NT2/D1 (cell line): ENCODE results near the gene TMED3.

Experiments
- DNase-seq: peaks from one replicate; pipeline ENCODE4 v3.0.0-alpha.2; 2011; ENCODE audit warnings: low read depth, low spot score
- H3K27me3 ChIP-seq: 2 replicates; pipeline ENCODE4 v1.6.0; 2011; ENCODE audit warnings: mild to moderate bottlenecking; ENCODE audit not compliant: insufficient read length, insufficient read depth
- H3K36me3 ChIP-seq: 2 replicates; pipeline ENCODE4 v1.6.1; 2011; ENCODE audit warnings: mild to moderate bottlenecking, low read length, mixed read lengths; ENCODE audit not compliant: insufficient read depth, insufficient read length
- H3K4me1 ChIP-seq: 2 replicates; pipeline ENCODE4 v1.5.1; 2011; ENCODE audit not compliant: insufficient read depth, insufficient read length
- H3K4me3 ChIP-seq: 2 replicates; pipeline ENCODE4 v1.5.1; 2011; ENCODE audit warnings: low read depth; ENCODE audit not compliant: insufficient read length
- H3K9ac ChIP-seq: 2 replicates; pipeline ENCODE4 v1.6.0; 2011; ENCODE audit warnings: low read depth; ENCODE audit not compliant: insufficient read length
- H3K9me3 ChIP-seq: 2 replicates; pipeline ENCODE4 v1.5.1; 2011; ENCODE audit warnings: mild to moderate bottlenecking, low read length; ENCODE audit not compliant: insufficient read depth
- SUZ12 ChIP-seq: IDR thresholded peaks from 2 replicates; pipeline ENCODE4 v1.6.1; 2011; ENCODE audit not compliant: insufficient read length, insufficient read depth; ENCODE audit errors: extremely low read depth
- YY1 ChIP-seq: IDR thresholded peaks from 2 replicates; pipeline ENCODE4 v1.6.1; 2011; ENCODE audit not compliant: insufficient read length, insufficient read depth
- ZNF274 ChIP-seq: IDR thresholded peaks from 2 replicates; pipeline ENCODE4 v1.6.1; 2011; ENCODE audit warnings: mild to moderate bottlenecking, low read depth, low read length

TMED3 gene

DNA sequence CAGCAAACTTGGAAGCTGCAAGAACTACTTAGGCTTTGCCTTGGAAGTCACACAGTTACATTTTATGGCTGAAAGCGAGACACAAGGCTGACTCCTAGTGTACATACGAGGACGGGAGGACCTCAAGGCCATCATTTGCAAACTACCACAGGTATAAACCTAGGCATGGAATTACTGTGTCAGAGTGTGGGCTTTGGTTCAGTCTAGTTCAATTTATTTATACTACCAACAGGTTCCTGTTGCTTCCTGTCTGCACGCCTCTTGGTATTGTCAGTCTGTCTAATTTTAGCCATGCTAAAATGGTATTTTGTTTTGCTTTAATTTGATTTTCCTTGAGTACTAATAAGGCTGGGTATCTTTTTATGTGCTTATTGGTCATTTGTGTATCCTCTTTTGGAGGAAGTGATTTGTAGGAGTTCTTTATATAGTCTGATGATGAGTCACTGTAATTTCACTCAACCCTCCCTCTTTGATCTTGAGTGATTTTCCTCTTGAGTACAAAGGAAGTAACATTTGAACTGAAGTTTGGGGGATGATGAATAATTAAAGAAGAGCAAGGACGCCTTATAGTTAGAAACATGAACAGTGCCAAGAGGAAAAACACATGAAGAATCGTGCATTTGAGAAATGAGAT is 20.2 kb upstream of the TMED3 start:
- Histone ChIP-seq H3K4me1 (no peaks in the 10 kb centered on the region), H3K36me3 (no peaks in the 10 kb centered on the region), H3K27me3 (peaks cover 10% of the 10 kb centered on the region), H3K4me3 (no peak overlapping the region), H3K9me3 (no peaks in the 10 kb centered on the region), H3K9ac (no peak overlapping the region)
- no peak for TF ChIP-seq YY1
- no peak for TF ChIP-seq SUZ12
- no peak for TF ChIP-seq ZNF274
- DNase-seq = no peak

- no peaks in the 10 kb centered on the region for H3K9me3 ChIP-seq
- TF ChIP-seq ZNF274 (no peak), YY1 (no peak), SUZ12 (no peak)
- H3K4me3 ChIP-seq = no peak overlapping the region
- no peak overlapping the region for H3K9ac ChIP-seq
- DNase-seq = no peak
- no peaks in the 10 kb centered on the region for H3K4me1 ChIP-seq
- no peaks in the 10 kb centered on the region for H3K36me3 ChIP-seq
- peaks cover under 1% of the 10 kb centered on the region for H3K27me3 ChIP-seq
Observed at GRCh38 chr15:79292011-79292410, 18.9 kb upstream of the TMED3 start.

GRCh38 chr15:79294075-79294474 is 16.8 kb upstream of the TMED3 start:
- Histone ChIP-seq H3K36me3 (no peaks in the 10 kb centered on the region), H3K9ac (no peak overlapping the region), H3K4me1 (no peaks in the 10 kb centered on the region), H3K9me3 (no peaks in the 10 kb centered on the region), H3K4me3 (no peak overlapping the region), H3K27me3 (no peaks in the 10 kb centered on the region)
- no peak for TF ChIP-seq ZNF274
- TF ChIP-seq YY1 = no peak
- TF ChIP-seq SUZ12 = no peak
- DNase-seq = no peak

DNA sequence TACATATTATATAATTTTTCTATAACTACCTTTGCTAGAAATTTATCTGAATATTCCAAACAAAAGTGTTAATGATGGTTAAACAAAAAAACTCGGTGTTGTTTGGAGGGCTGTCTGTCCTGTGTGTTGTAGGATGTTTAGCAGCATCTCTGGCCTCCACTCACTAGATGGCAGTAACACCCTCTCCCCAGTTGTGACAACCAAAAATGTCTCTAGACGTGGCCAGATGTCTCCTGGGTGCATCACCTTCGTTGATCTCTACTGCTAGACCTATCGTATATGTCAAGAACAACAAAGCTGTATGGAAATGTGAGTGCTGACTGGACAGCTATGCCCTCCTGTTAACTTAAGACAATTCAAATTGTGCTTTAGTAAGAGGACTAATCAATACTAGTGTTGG is 14.3 kb upstream of the TMED3 start:
- no peaks in the 10 kb centered on the region for H3K4me1 ChIP-seq
- no peak overlapping the region for H3K9ac ChIP-seq
- no peak for DNase-seq
- no peak overlapping the region for H3K4me3 ChIP-seq
- H3K27me3 ChIP-seq = no peaks in the 10 kb centered on the region
- H3K9me3 ChIP-seq = no peaks in the 10 kb centered on the region
- no peak for TF ChIP-seq SUZ12
- no peak for TF ChIP-seq YY1
- no peak for TF ChIP-seq ZNF274
- H3K36me3 ChIP-seq = no peaks in the 10 kb centered on the region

DNA sequence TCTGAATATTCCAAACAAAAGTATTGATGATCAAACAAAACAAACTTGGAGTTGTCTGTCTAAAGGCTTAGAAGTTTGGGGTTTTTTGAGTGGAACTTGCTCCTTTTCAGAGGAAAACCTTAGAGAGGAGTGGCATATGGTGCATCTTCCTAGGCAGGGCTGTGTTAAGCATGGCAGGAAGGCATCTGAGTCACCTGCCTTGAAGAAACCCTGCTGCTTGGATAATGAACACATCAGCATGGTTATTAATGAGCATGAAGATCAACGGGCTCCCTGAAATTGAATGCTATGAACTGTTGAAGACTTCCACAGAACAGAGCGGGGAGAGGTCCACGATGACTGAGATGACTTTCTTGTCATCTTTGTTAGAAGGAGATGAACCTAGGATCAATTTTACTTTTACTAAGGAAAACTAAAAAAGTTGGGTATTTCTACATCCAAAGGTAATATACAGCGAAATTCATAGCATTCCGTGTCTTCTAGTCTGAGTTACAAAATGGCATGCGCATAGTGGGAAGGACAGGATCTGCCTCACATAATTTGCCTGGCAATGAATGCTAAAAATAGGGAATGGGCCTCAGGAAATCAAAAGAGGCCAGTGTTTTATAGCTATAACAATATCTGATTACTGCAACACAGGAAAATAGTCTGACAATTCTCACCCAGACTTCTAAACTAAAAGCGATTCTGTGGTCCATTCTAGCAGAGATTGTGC is 11.6 kb upstream of the TMED3 start:
- no peak overlapping the region for H3K9ac ChIP-seq
- no peaks in the 10 kb centered on the region for H3K9me3 ChIP-seq
- no peaks in the 10 kb centered on the region for H3K27me3 ChIP-seq
- TF ChIP-seq YY1 (no peak), ZNF274 (no peak), SUZ12 (no peak)
- H3K36me3 ChIP-seq = no peaks in the 10 kb centered on the region
- H3K4me3 ChIP-seq = no peak overlapping the region
- DNase-seq = no peak
- H3K4me1 ChIP-seq = no peaks in the 10 kb centered on the region

- DNase-seq = no peak
- H3K4me1 ChIP-seq = no peaks in the 10 kb centered on the region
- H3K36me3 ChIP-seq = no peaks in the 10 kb centered on the region
- no peaks in the 10 kb centered on the region for H3K9me3 ChIP-seq
- no peaks in the 10 kb centered on the region for H3K27me3 ChIP-seq
- H3K9ac ChIP-seq = no peak overlapping the region
- no peak overlapping the region for H3K4me3 ChIP-seq
- no peak for TF ChIP-seq YY1
- TF ChIP-seq ZNF274 = no peak
Observed at GRCh38 chr15:79299841-79300235, 11.1 kb upstream of the TMED3 start.

GRCh38 chr15:79307251-79307650 is 3.7 kb upstream of the TMED3 start:
- Histone ChIP-seq H3K9me3 (no peaks in the 10 kb centered on the region), H3K36me3 (no peaks in the 10 kb centered on the region), H3K4me1 (no peaks in the 10 kb centered on the region), H3K4me3 (no peak overlapping the region), H3K27me3 (peaks cover 35% of the 10 kb centered on the region), H3K9ac (no peak overlapping the region)
- no peak for TF ChIP-seq SUZ12
- TF ChIP-seq ZNF274 = no peak
- no peak for TF ChIP-seq YY1
- DNase-seq = no peak
